Hypothalamus (tissue), 51 donors: ENCODE measurements around the gene INHA.

Experiments used
- DNase-seq, 51 donors: peaks; one replicate each; lab custom pipeline; 2025; lab: John Stamatoyannopoulos, UW

The INHA gene

GRCh38 chr2:219608399-219608964, 36.4 kb downstream of the INHA start:
- DNase-seq: no peak

- DNase-seq: no peak
Measured at GRCh38 chr2:219609149-219609750, 37.1 kb downstream of the INHA start.

- no peak for DNase-seq
Measured at GRCh38 chr2:219611306-219611705, 39.2 kb downstream of the INHA start.

GRCh38 chr2:219611866-219612576, 39.9 kb downstream of the INHA start:
- DNase-seq: no peak

GRCh38 chr2:219612577-219613286, 40.6 kb downstream of the INHA start:
- DNase-seq: no peak

- no peak for DNase-seq
Measured at GRCh38 chr2:219613461-219614070, 41.5 kb downstream of the INHA start.

GRCh38 chr2:219614076-219614860, 42.2 kb downstream of the INHA start:
- DNase-seq: no peak

- no peak for DNase-seq
Measured at GRCh38 chr2:219615036-219615435, 42.9 kb downstream of the INHA start.

- DNase-seq: no peak
Measured at GRCh38 chr2:219615894-219616293, 43.8 kb downstream of the INHA start.

- no peak for DNase-seq
Measured at GRCh38 chr2:219616550-219616949, 44.4 kb downstream of the INHA start.

- DNase-seq: no peak
Measured at GRCh38 chr2:219618733-219619122, 46.6 kb downstream of the INHA start.

GRCh38 chr2:219619235-219619634, 47.1 kb downstream of the INHA start:
- DNase-seq: no peak

- DNase-seq: no peak
Measured at GRCh38 chr2:219620546-219620945, 48.4 kb downstream of the INHA start.

- DNase-seq: no peak
Measured at GRCh38 chr2:219621935-219622334, 49.8 kb downstream of the INHA start.

GRCh38 chr2:219622472-219622871, 50.4 kb downstream of the INHA start:
- no peak for DNase-seq

GRCh38 chr2:219624565-219624964, 52.5 kb downstream of the INHA start:
- DNase-seq: no peak

GRCh38 chr2:219625179-219625578, 53.1 kb downstream of the INHA start:
- no peak for DNase-seq
